SU-DHL-6 (cell line): ENCODE results near the gene UMAD1.

ENCODE experiments used
- EZH2phosphoT487 ChIP-seq: fragments of 200-600 bp; sonication (generic), shearing (Covaris generic); conservative IDR thresholded peaks from 2 replicates; pipeline ENCODE4 v1.6.1; 2018; ENCODE audit warnings: mild to moderate bottlenecking, antibody characterized with exemption, low read length, moderate library complexity, mixed read lengths
- TF ChIP-seq, protein P1 (sequence below): fragments of 200-600 bp; sonication (generic); IDR thresholded peaks from one replicate; pipeline ENCODE4 v1.5.1; 2017; ENCODE audit warnings: antibody characterized with exemption, mild to moderate bottlenecking, low read length, moderate library complexity; ENCODE audit not compliant: insufficient read depth, poor library complexity, severe bottlenecking

DNA sequence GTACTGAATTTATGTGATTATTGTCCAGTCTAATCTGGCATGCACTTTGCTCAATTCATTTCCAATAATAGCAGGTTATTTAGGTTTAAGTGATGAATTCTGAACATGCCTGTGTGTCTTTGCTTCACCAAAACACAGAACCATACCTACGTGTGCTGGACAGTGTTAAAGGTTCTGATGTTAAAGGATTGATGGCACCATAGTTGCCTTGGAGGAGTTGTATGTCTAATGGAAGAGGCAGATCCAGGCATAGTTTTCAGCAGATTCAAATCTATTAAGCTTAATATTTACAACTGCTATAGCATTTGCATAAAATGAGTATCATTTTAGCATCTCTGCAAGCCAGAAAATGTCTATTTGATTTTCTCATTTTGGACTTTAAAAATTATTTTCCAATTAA, 28.0 kb upstream of the UMAD1 start:
- TF ChIP-seq, protein P1, sequence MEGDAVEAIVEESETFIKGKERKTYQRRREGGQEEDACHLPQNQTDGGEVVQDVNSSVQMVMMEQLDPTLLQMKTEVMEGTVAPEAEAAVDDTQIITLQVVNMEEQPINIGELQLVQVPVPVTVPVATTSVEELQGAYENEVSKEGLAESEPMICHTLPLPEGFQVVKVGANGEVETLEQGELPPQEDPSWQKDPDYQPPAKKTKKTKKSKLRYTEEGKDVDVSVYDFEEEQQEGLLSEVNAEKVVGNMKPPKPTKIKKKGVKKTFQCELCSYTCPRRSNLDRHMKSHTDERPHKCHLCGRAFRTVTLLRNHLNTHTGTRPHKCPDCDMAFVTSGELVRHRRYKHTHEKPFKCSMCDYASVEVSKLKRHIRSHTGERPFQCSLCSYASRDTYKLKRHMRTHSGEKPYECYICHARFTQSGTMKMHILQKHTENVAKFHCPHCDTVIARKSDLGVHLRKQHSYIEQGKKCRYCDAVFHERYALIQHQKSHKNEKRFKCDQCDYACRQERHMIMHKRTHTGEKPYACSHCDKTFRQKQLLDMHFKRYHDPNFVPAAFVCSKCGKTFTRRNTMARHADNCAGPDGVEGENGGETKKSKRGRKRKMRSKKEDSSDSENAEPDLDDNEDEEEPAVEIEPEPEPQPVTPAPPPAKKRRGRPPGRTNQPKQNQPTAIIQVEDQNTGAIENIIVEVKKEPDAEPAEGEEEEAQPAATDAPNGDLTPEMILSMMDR: no peak
- TF ChIP-seq EZH2phosphoT487: no peak
